Esophagus muscularis mucosa (tissue), 4 donors: ENCODE measurements around the gene IL17REL. TPM values are rescaled to one million over a fixed set of nuclear protein-coding genes. Genes with fewer than 3 reads are reported as not detected.

ENCODE experiments used
- DNase-seq: peaks from one replicate; pipeline ENCODE4 v3.0.0-alpha.2; 2017; ENCODE audit errors: extremely low spot score
- H3K27ac ChIP-seq, 4 donors: fragments of 200-600 bp; sonication (generic); replicated peaks in 1 of 4; 1 replicate in 3 of 4; 2 replicates in 1 of 4; pipeline ENCODE4 v1.5.1; 2016 to 2019; ENCODE audit warnings: mild to moderate bottlenecking in 1 of 4
- H3K27me3 ChIP-seq, 4 donors: fragments of 200-600 bp; sonication (generic); one replicate each; pipeline versions ENCODE4 v1.5.1 to v1.6.0; 2016 to 2019
- H3K36me3 ChIP-seq, 4 donors: fragments of 200-600 bp; sonication (generic); one replicate each; pipeline ENCODE4 v1.5.1; 2016 to 2019
- H3K4me1 ChIP-seq, 4 donors: fragments of 200-600 bp; sonication (generic); one replicate each; pipeline ENCODE4 v1.5.1; 2016 to 2019
- H3K4me3 ChIP-seq, 4 donors: fragments of 200-600 bp; sonication (generic); 1 replicate in 2 of 4; 2 replicates in 2 of 4; pipeline ENCODE4 v1.5.1; 2016 to 2019; ENCODE audit warnings: mild to moderate bottlenecking in 4 of 4, moderate library complexity in 1 of 4
- H3K9me3 ChIP-seq, 4 donors: fragments of 200-600 bp; sonication (generic); 1 replicate in 3 of 4; 2 replicates in 1 of 4; pipeline ENCODE4 v1.5.1; 2016 to 2019
- EP300 ChIP-seq: sonication (generic); formaldehyde crosslinking; IDR thresholded peaks from one replicate; pipeline ENCODE4 v1.6.1; 2017; ENCODE audit warnings: antibody characterized with exemption
- POLR2A ChIP-seq: fragments of 450-650 bp; IDR thresholded peaks from one replicate; pipeline ENCODE4 v1.6.1; 2017; ENCODE audit warnings: antibody characterized with exemption, moderate library complexity, mild to moderate bottlenecking, low read depth
- POLR2AphosphoS5 ChIP-seq, 2 donors: sonication (generic); formaldehyde crosslinking; IDR thresholded peaks; one replicate each; pipeline ENCODE4 v1.6.1; 2017; ENCODE audit warnings: antibody characterized with exemption in 2 of 2
- WGBS: methylation state at CpG from one replicate; pipeline ENCODE4 v1.1.5; 2018; 5-methylcytosine and 5-hydroxymethylcytosine counted together
- intact Hi-C: fragments of 100-400 bp; cut with DNase I; formaldehyde crosslinking; loops from one replicate; pipeline ENCODE4 v1.15.1; 2023
- total RNA-seq, 4 donors: library from RNA; depleted of rRNA; stranded (reverse); fragments of >200 nt; gene quantifications; one replicate each; pipeline versions ENCODE4 v1.1.0 to v1.2.1, GENCODE V29; 2016
- TF ChIP-seq, protein P1 (sequence below), 3 experiments: fragments of 200-600 bp in 2 of 3; fragments of 450-650 bp in 1 of 3; sonication (generic) in 2 of 3; IDR thresholded peaks; one replicate each; pipeline ENCODE4 v1.5.1; 2017 to 2019; ENCODE audit warnings: antibody characterized with exemption in 3 of 3, mild to moderate bottlenecking in 2 of 3, moderate library complexity in 1 of 3

The IL17REL gene
- total RNA-seq, 4 donors from 2014 or later = not detected

DNA sequence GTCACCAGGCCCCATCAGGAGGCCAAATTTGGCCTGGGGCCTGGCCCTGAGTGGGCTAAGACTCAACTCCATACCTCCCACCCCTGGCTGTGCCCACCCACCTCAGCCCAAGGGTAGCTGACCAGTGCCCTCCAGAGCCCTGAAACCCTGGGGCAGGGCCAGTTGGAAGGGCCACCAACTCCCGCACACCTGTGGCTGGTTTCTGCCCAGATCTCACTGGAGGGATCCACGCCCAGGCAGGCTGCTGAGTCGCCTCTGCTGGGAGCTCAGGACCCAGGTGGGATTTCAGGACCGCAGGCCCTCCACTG is 60.9 kb downstream of the IL17REL start:
- TF ChIP-seq POLR2AphosphoS5 (IDR thresholded peaks at IDR 0.05) (no peak), POLR2A (no peak), EP300 (no peak)
- TF ChIP-seq, protein P1, sequence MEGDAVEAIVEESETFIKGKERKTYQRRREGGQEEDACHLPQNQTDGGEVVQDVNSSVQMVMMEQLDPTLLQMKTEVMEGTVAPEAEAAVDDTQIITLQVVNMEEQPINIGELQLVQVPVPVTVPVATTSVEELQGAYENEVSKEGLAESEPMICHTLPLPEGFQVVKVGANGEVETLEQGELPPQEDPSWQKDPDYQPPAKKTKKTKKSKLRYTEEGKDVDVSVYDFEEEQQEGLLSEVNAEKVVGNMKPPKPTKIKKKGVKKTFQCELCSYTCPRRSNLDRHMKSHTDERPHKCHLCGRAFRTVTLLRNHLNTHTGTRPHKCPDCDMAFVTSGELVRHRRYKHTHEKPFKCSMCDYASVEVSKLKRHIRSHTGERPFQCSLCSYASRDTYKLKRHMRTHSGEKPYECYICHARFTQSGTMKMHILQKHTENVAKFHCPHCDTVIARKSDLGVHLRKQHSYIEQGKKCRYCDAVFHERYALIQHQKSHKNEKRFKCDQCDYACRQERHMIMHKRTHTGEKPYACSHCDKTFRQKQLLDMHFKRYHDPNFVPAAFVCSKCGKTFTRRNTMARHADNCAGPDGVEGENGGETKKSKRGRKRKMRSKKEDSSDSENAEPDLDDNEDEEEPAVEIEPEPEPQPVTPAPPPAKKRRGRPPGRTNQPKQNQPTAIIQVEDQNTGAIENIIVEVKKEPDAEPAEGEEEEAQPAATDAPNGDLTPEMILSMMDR (IDR thresholded peaks at IDR 0.05) = no peak
- no peak for DNase-seq
- Histone ChIP-seq H3K27me3 (no peaks in the 10 kb centered on the region), H3K4me1 (peaks cover 39 to 45% (median 40%) of the 10 kb centered on the region in 4 donors), H3K4me3 (no peak overlapping the region), H3K27ac (peak overlapping the region in 1 of 4 donors; percentile 57), H3K9me3 (no peaks in the 10 kb centered on the region), H3K36me3 (no peaks in the 10 kb centered on the region)
- WGBS = 80% methylated on average over 1 of the region's 4 CpGs
- intact Hi-C loops = no loop called here

DNA sequence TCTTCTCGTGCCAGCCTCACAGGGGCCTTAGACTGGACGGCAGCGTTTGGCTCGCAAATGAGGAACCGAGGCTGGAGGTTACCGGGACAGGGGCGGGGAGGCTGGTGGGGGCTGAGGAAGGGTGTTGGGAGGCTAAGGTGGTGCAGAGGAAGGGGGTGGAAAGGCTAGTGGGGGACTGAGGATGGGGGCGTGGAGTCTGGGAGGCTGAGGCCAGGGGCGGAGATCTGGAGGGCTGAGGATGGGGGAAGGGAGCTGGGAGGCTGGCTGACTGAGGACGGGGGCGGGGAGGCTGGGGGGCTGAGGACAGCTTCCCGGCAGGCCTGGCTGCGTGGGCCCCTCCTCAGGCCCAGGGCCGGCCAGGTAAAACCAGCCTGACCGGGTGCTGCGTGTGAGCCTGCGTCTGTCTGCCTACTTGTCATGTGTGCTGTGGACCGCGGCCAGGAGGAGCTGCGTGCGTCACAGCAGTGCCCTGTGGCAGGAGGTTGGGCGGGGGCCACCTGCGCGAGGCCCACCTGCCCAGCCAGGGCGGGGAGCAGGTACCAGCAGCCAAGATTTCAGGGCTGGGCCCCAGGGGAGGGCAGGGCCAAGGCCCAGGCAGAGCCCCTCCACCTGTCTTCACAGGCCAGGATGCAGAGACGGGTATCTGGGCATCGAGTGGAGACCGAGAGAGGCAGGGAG is 61.4 kb downstream of the IL17REL start:
- intact Hi-C loops = no loop called here
- H3K27me3 ChIP-seq = no peaks in the 10 kb centered on the region
- WGBS = 83% methylated on average over 16 of the region's 28 CpGs

DNA sequence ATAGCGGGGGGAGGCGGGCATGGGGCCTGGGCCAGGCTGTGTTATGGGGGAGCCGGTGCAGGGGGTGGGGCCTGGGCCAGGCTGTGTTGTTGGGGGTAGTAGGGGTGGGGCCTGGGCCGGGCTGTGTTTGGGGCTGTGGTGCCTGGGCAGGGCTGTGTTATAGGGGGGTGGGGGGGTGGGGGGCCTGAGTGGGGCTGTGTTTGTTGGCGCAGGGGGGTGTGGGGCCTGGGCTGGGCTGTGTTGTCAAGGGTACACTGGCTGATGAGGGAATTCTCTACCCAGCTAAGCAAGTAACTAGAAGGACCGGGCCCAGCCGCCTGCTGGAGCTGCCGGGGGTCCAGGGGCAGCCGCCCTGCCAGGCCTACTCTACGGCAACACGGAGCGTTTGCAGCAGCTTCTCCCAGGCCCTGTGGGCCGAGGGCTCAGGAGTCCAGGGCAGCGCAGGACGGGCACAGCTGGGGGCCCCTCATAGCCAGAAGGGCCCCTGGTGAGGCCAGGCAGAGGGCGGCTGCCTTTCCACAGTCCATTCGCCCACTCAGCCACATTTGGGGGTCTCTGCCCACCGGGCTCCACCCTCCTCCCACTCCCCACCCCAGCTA is 62.1 kb downstream of the IL17REL start:
- Histone ChIP-seq H3K9me3 (no peaks in the 10 kb centered on the region), H3K27ac (peak overlapping the region in 1 of 4 donors; percentile 40), H3K36me3 (no peaks in the 10 kb centered on the region), H3K4me3 (no peak overlapping the region), H3K4me1 (peaks cover 39 to 44% (median 40%) of the 10 kb centered on the region in 4 donors), H3K27me3 (no peaks in the 10 kb centered on the region)
- DNase-seq = no peak
- TF ChIP-seq, protein P1 (IDR thresholded peaks at IDR 0.05) = no peak
- TF ChIP-seq POLR2A = no peak
- TF ChIP-seq POLR2AphosphoS5 (IDR thresholded peaks at IDR 0.05) = no peak
- TF ChIP-seq EP300 = no peak
- 93% methylated on average over 9 of the region's 18 CpGs for whole genome bisulfite sequencing
- intact Hi-C loops = no loop called here

More for the DNA sequence above, 61.4 kb downstream of the IL17REL start:
- H3K4me1 ChIP-seq = peaks cover 39 to 45% (median 40%) of the 10 kb centered on the region in 4 donors
- no peaks in the 10 kb centered on the region for H3K36me3 ChIP-seq
- H3K4me3 ChIP-seq = no peak overlapping the region
- peak overlapping the region in 1 of 4 donors; percentile 57 for H3K27ac ChIP-seq
- H3K9me3 ChIP-seq = no peaks in the 10 kb centered on the region
- no peak for DNase-seq
- TF ChIP-seq EP300 (no peak), POLR2AphosphoS5 (IDR thresholded peaks at IDR 0.05) (no peak), POLR2A (no peak)
- TF ChIP-seq, protein P1 (IDR thresholded peaks at IDR 0.05) = no peak

DNA sequence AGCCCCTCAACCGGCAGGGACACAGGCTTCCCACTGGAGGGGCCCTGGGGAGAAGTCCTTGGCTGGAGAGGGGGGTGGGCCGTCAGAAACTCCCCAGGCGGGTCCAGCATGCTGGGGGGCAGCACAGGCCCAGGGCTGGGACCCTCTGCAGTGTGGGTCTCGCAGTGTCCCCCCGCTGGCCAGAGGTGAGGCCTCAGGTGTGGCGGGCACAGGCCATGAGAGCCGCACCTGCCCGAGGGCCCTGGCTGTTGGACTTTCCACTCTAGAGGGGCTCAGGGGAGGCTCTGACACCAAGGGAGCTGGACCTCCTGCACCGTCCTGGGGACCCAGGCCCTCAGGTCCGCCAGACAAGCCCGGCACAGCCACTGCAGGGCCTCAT is 62.7 kb downstream of the IL17REL start:
- TF ChIP-seq, protein P1 (IDR thresholded peaks at IDR 0.05) = no peak
- TF ChIP-seq POLR2A = no peak
- no peak for TF ChIP-seq POLR2AphosphoS5 (IDR thresholded peaks at IDR 0.05)
- TF ChIP-seq EP300 = no peak
- no peak for DNase-seq
- intact Hi-C loops = no loop called here
- Histone ChIP-seq H3K9me3 (no peaks in the 10 kb centered on the region), H3K36me3 (no peaks in the 10 kb centered on the region), H3K4me1 (peaks cover 33 to 39% (median 34%) of the 10 kb centered on the region in 4 donors), H3K27me3 (no peaks in the 10 kb centered on the region), H3K4me3 (no peak overlapping the region), H3K27ac (peak overlapping the region in 1 of 4 donors; percentile 40)
- 66% methylated on average over 4 of the region's 11 CpGs for WGBS
